Right cardiac atrium (tissue), 5 donors: ENCODE measurements around the gene KDM4F. TPM values are rescaled to one million over a fixed set of nuclear protein-coding genes. Genes with fewer than 3 reads are reported as not detected.

ENCODE experiments used
- ATAC-seq, 2 donors: fragments of 200-7000 bp; cut with Tn5 transposase; one replicate each; pipeline versions ENCODE4 v1.8.0 to v1.9.1; 2020; ENCODE audit warnings: moderate library complexity in 2 of 2, mild to moderate bottlenecking in 1 of 2
- DNase-seq, 3 donors: peaks; one replicate each; pipeline ENCODE4 v3.0.0-alpha.2; 2020
- H3K27ac ChIP-seq: one replicate; pipeline ENCODE4 v1.5.1; 2013; ENCODE audit warnings: mild to moderate bottlenecking, low read length, control low read depth, moderate library complexity
- H3K27me3 ChIP-seq: one replicate; pipeline ENCODE4 v1.6.1; 2013; ENCODE audit not compliant: control insufficient read depth, insufficient read depth
- H3K4me1 ChIP-seq: one replicate; pipeline ENCODE4 v1.6.1; 2013; ENCODE audit warnings: low read length; ENCODE audit not compliant: control insufficient read depth, insufficient read depth
- H3K4me3 ChIP-seq: one replicate; pipeline ENCODE4 v1.5.1; 2013; ENCODE audit warnings: low read length, control low read depth
- H3K9me3 ChIP-seq: one replicate; pipeline ENCODE4 v1.6.1; 2013; ENCODE audit warnings: low read length; ENCODE audit not compliant: control insufficient read depth
- WGBS: extraction: QIAGEN DNeasy Blood & Tissue Kit; methylation state at CpG from one replicate; pipeline ENCODE4 v1.1.7; 2013; 5-methylcytosine and 5-hydroxymethylcytosine counted together
- intact Hi-C, 4 donors: fragments of 100-400 bp; cut with DNase I; formaldehyde crosslinking; loops; one replicate each; pipeline versions ENCODE4 v1.11.0 to v1.14.0; 2022 to 2023
- polyA plus RNA-seq: library from polyadenylated mRNA; stranded (reverse); fragments of 200-250 nt; gene quantifications from one replicate; pipeline ENCODE4 v1.2.3, GENCODE V29; 2013
- total RNA-seq, 4 donors: library from RNA; stranded (reverse); fragmentation: NEBNext Ultra II Directional; extraction: Animal tissue kit (Norgen Biotek cat#: 25700); gene quantifications; one replicate each; pipeline ENCODE4 v1.2.1, GENCODE V29; 2021
- donor health status: healthy with polysubstance abuse.
- donor health status: DM: no; HTN: yes; CAD: no.
- donor health status: DM: no; HTN: no; CAD: no.
- donor health status: DM: no; HTN: yes; CAD: no; lungs with severe emphysema.
- donor health status: DM: yes; HTN: yes; CAD: no.

Gene KDM4F
- total and polyA plus RNA-seq, 5 donors: not detected

DNA sequence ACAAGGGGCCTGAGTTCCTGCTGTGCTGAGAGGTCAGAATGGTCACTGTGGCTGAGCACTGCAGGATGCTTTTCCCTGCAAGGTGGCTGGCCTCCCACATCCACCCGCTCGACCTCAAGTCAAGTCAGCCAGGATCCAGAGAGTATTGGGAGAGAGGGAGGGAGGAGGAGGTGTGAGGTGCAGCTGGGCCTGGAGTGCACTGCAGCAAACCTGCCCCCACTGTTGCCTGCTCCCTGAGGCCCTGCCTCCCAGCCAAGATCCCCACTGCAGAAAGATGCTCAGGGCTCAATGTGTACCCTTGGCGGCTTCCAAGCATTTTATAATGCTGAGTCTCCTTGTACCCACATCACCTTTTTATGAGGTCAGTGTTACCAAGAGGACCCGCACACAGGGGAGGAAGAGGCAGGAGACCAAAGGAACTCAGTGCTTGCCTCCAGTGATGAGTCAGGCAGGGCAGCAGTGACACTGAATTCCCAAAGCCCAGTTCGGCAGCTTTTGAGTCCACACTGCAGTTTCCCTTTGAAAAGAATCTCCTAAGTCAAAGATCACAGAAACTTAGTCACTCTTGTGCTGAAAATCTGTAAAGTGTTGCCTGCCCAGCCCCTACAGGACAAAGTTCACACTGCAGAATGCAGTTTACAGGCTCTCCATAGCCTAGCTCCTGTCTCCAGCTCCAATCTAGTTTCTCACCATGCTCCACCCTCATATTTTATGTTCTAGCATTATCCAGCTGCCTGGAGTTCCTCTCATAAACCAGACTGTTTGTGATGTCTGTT, 43.5 kb downstream of the KDM4F start:
- ATAC-seq (no peak), DNase-seq (no peak)
- Histone ChIP-seq H3K27me3 (no peaks in the 10 kb centered on the region), H3K4me3 (no peak overlapping the region), H3K9me3 (no peaks in the 10 kb centered on the region), H3K4me1 (peaks cover 5% of the 10 kb centered on the region), H3K27ac (no peak overlapping the region)
- 58% methylated on average over 5 of the region's 5 CpGs for WGBS
- intact Hi-C loops: loop anchor here in 1 of 4 donors (10.0 kb wide), 1 partner anchor 52 kb away; no protein-coding TSS in a partner anchor

- 92% methylated on average over 3 of the region's 3 CpGs for WGBS
- ATAC-seq (no peak), DNase-seq (no peak)
- Histone ChIP-seq H3K4me1 (peaks cover 5% of the 10 kb centered on the region), H3K27me3 (no peaks in the 10 kb centered on the region), H3K27ac (no peak overlapping the region), H3K4me3 (no peak overlapping the region), H3K9me3 (no peaks in the 10 kb centered on the region)
- intact Hi-C loops: loop anchor here in 1 of 4 donors (10.0 kb wide), 1 partner anchor 51 kb away; no protein-coding TSS in a partner anchor
These were observed 44.3 kb downstream of the KDM4F start for GRCh38 chr11:95093548-95093947.

DNA sequence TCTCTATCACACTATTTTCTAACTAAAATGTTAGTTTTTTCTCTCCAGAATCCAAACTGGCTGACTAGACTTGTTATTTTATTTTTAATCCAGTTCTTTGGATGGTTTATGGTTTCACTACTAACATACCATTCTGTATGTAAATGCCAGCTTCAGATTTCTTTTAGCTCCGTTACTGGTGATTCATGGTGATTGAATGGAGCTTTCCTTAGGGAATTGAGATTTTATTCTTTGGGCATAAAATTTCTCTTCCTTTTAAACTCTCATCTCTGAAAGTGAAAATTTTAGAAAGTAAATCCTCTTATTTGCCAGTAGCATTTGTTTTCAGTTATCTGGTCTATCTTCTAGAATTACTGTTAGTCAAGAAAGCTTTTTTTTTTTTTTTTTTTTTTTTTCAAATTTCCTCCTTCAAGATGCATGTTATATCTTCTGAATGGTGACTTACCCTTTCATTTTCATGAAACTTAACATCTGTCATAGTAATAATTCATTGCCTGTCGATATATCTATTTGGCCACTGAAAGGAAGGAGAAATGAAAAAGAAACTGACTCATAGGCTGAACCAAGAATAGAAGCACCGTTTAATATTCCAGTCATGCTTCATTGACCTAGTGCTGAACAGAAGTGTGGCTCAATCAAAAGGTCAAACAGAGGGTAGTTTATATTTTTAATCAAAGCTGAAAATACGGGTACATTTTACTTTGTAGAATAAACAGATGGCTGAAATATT, 46.8 kb downstream of the KDM4F start:
- H3K27ac ChIP-seq: no peak overlapping the region
- ATAC-seq (no peak), DNase-seq (no peak)
- no peaks in the 10 kb centered on the region for H3K27me3 ChIP-seq
- intact Hi-C loops: loop anchor here in 1 of 4 donors (10.0 kb wide), 1 partner anchor 49 kb away; no protein-coding TSS in a partner anchor
- 32% methylated on average over 4 of the region's 4 CpGs for WGBS
- H3K4me1 ChIP-seq: peaks cover 4% of the 10 kb centered on the region
- no peak overlapping the region for H3K4me3 ChIP-seq
- no peaks in the 10 kb centered on the region for H3K9me3 ChIP-seq

DNA sequence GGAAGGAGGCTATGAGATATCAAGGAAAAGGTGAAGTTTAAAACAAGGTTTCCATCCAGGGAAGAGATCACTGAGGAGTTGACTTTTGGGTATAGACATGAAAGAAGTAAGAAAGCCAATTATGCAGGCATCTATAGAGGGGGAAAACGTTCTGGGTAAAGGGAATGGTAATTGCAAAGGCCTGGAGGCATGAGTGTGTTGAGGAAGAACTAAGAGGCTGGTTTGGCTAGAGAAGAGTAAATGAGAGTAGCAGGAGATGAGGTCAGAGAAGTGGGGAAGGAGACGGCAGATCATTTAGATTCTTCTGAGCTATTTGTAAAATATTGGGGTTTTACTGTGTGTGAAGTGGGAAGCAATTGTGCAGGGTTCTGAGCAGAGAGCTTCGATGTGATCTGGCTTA, 48.0 kb downstream of the KDM4F start:
- no peak overlapping the region for H3K4me3 ChIP-seq
- no peaks in the 10 kb centered on the region for H3K27me3 ChIP-seq
- ATAC-seq (no peak), DNase-seq (no peak)
- H3K4me1 ChIP-seq: peaks cover 3% of the 10 kb centered on the region
- intact Hi-C loops: loop anchor here in 1 of 4 donors (10.0 kb wide), 1 partner anchor 48 kb away; no protein-coding TSS in a partner anchor
- no peaks in the 10 kb centered on the region for H3K9me3 ChIP-seq
- WGBS: 72% methylated on average over 3 of the region's 3 CpGs
- no peak overlapping the region for H3K27ac ChIP-seq

DNA sequence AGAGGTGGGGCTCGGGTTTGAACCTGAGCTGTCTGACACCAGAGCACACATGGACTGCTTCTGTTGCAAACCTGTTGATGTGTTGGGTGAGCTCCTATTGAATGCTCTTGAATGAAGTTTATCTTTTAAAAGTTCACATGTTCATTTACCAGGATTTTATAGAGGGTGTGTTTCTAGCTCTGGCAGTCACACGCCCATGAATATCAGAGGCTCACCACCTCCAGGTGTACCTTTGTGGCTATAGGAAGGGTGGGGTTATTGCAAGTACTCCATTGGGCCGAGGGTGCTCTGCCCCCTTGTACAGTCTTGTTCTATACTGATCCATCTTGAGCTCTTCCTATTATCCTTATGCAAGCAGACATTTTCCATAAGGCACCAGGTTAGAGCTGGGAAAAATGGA, 49.6 kb downstream of the KDM4F start:
- H3K4me1 ChIP-seq: no peaks in the 10 kb centered on the region
- no peak overlapping the region for H3K27ac ChIP-seq

GRCh38 chr11:95100191-95100648, 51.0 kb downstream of the KDM4F start:
- no peaks in the 10 kb centered on the region for H3K4me1 ChIP-seq
- no peaks in the 10 kb centered on the region for H3K27me3 ChIP-seq
- H3K27ac ChIP-seq: no peak overlapping the region
- ATAC-seq (no peak), DNase-seq (no peak)
- WGBS: 86% methylated on average over 4 of the region's 4 CpGs
- no peak overlapping the region for H3K4me3 ChIP-seq
- no peaks in the 10 kb centered on the region for H3K9me3 ChIP-seq
- intact Hi-C loops: no loop called here

More for the DNA sequence above, 49.6 kb downstream of the KDM4F start:
- 95% methylated on average over 3 of the region's 3 CpGs for WGBS
- no peak overlapping the region for H3K4me3 ChIP-seq
- no peaks in the 10 kb centered on the region for H3K9me3 ChIP-seq
- DNase-seq: no peak
- H3K27me3 ChIP-seq: no peaks in the 10 kb centered on the region
- intact Hi-C loops: loop anchor here in 1 of 4 donors (10.0 kb wide), 1 partner anchor 46 kb away; no protein-coding TSS in a partner anchor
- ATAC-seq: no peak

Other genes starting within 250 kb of the KDM4F start
- 10 to 100 TPM; 63.6 to 82.7 (median 67.0) TPM for gene CWC15, start 75.9 kb upstream of the KDM4F start, total RNA-seq
- 75.3 TPM for gene CWC15, start 75.9 kb upstream of the KDM4F start, polyA plus RNA-seq
- gene KDM4D, start 75.7 kb upstream of the KDM4F start, total RNA-seq: 1 to 10 TPM in 3 of 4 donors, under 1 TPM in 1; 0.64 to 1.3 (median 1.1) TPM
- 0.79 TPM for gene KDM4D, start 75.7 kb upstream of the KDM4F start, polyA plus RNA-seq
- not detected for gene KDM4E, start 24.2 kb upstream of the KDM4F start, total RNA-seq
- gene KDM4E, start 24.2 kb upstream of the KDM4F start, polyA plus RNA-seq: not detected
- 10 to 100 TPM; 30.5 to 39.4 (median 35.0) TPM for gene SRSF8, start 17.5 kb downstream of the KDM4F start, total RNA-seq
- 32.1 TPM for gene SRSF8, start 17.5 kb downstream of the KDM4F start, polyA plus RNA-seq
- 10 to 100 TPM; 12.0 to 19.5 (median 14.6) TPM for gene ENDOD1, start 40.4 kb downstream of the KDM4F start, total RNA-seq
- 8.8 TPM for gene ENDOD1, start 40.4 kb downstream of the KDM4F start, polyA plus RNA-seq
- 10 to 100 TPM in 3 of 4 donors, 1 to 10 TPM in 1; 9.1 to 15.3 (median 12.0) TPM for gene SESN3, start 181.8 kb downstream of the KDM4F start, total RNA-seq
- 3.2 TPM for gene SESN3, start 181.8 kb downstream of the KDM4F start, polyA plus RNA-seq